Adrenal gland (tissue), 12 donors: ENCODE results near the gene LGALS3BP. TPM values are rescaled to one million over a fixed set of nuclear protein-coding genes. Genes with fewer than 3 reads are reported as not detected.

ENCODE experiments used
- DNase-seq, 7 donors: peaks; one replicate each; pipeline ENCODE4 v3.0.0-alpha.2; 2019 to 2020
- H3K27ac ChIP-seq, 5 donors: fragments of 200-600 bp; sonication (generic) in 4 of 5; 1 replicate in 3 of 5; 2 replicates in 2 of 5; pipeline versions ENCODE4 v1.5.1 to v1.8.0; 2016 to 2020; ENCODE audit warnings: mild to moderate bottlenecking in 1 of 5
- H3K27me3 ChIP-seq: fragments of 200-600 bp; 2 replicates; pipeline ENCODE4 v1.8.0; 2021
- H3K36me3 ChIP-seq, 2 donors: fragments of 200-600 bp; replicated peaks in 1 of 2; 1 replicate in 1 of 2; 2 replicates in 1 of 2; pipeline versions ENCODE4 v1.5.1 to v1.8.0; 2018 to 2022
- H3K4me1 ChIP-seq, 2 donors: fragments of 200-600 bp; replicated peaks in 1 of 2; 1 replicate in 1 of 2; 2 replicates in 1 of 2; pipeline versions ENCODE4 v1.5.1 to v1.8.0; 2018 to 2021
- H3K4me3 ChIP-seq, 4 donors: fragments of 200-600 bp; sonication (generic) in 3 of 4; one replicate each; pipeline ENCODE4 v1.5.1; 2016 to 2018
- H3K9me3 ChIP-seq, 3 donors: fragments of 200-600 bp; sonication (generic) in 1 of 3; replicated peaks in 1 of 3; 1 replicate in 2 of 3; 2 replicates in 1 of 3; pipeline versions ENCODE4 v1.5.1 to v1.8.0; 2016 to 2021
- CTCF ChIP-seq, 6 experiments: fragments of 450-650 bp in 4 of 6; fragments of 200-600 bp in 2 of 6; sonication (generic) in 1 of 6; IDR thresholded peaks; 1 replicate in 5 of 6; 2 replicates in 1 of 6; pipeline versions ENCODE4 v1.5.1 to v1.8.0; 2016 to 2021; ENCODE audit warnings: antibody characterized with exemption in 6 of 6, mild to moderate bottlenecking in 2 of 6, moderate library complexity in 1 of 6
- POLR2A ChIP-seq, 2 donors: fragments of 450-650 bp; IDR thresholded peaks; one replicate each; pipeline ENCODE4 v1.6.1; 2017; ENCODE audit warnings: antibody characterized with exemption in 2 of 2, mild to moderate bottlenecking in 2 of 2, moderate library complexity in 1 of 2
- WGBS, 4 donors: extraction: QIAGEN DNeasy Blood & Tissue Kit in 2 of 4; methylation state at CpG; one replicate each; pipeline versions ENCODE4 v1.1.5 to v1.1.7; 2013 to 2017; 5-methylcytosine and 5-hydroxymethylcytosine counted together
- intact Hi-C, 2 donors: fragments of 100-400 bp; cut with DNase I; formaldehyde crosslinking; loops; one replicate each; pipeline versions ENCODE4 v1.14.1 to v1.15.0; 2022 to 2023
- polyA plus RNA-seq, 3 donors: library from polyadenylated mRNA; stranded (reverse); fragments of 200-250 nt in 2 of 3; fragments of 350-450 nt in 1 of 3; fragmentation: Illumina TruSeq in 1 of 3; extraction: RNeasy Lipid Tissue Mini Kit (QIAGEN cat#74804) in 1 of 3; gene quantifications; one replicate each; pipeline ENCODE4 v1.2.3, GENCODE V29; 2013 to 2014
- total RNA-seq, 9 donors: library from RNA; depleted of rRNA in 4 of 9; stranded (reverse); fragments of >200 nt in 4 of 9; fragments of 120-200 nt in 1 of 9; fragmentation: NEBNext Ultra II Directional in 1 of 9; extraction: Animal tissue kit (Norgen Biotek cat#: 25700) in 1 of 9; gene quantifications; one replicate each; pipeline versions ENCODE4 v1.1.0 to v1.2.4, GENCODE V29; 2013 to 2023
- donor health status: healthy with polysubstance abuse.
- donor health status: Bipolar disorder and iron deficiency.
- donor health status: DM: yes; HTN: yes; CAD: no.
- donor health status: DM: no; HTN: no; CAD: no.
- donor health status: DM: no; HTN: no; CAD: no.
- donor health status: DM: yes; HTN: yes; CAD: no.

LGALS3BP gene
- total and polyA plus RNA-seq, 12 donors: 144 to 1,588 (median 726) TPM

GRCh38 chr17:78929908-78930775 is 49.6 kb downstream of the LGALS3BP start:
- Histone ChIP-seq H3K4me3 (no peak overlapping the region), H3K4me1 (peaks cover 15 to 25% of the 10 kb centered on the region in 2 donors), H3K9me3 (no peaks in the 10 kb centered on the region), H3K27me3 (no peaks in the 10 kb centered on the region), H3K36me3 (no peaks in the 10 kb centered on the region), H3K27ac (no peak overlapping the region)
- intact Hi-C loops: no loop called here
- TF ChIP-seq POLR2A (IDR thresholded peaks at IDR 0.05) (no peak), CTCF (IDR thresholded peaks at IDR 0.05) (peak in 1 of 6 experiments; percentile 15)
- DNase-seq: peak in 1 of 7 donors; percentile 52
- 63 to 85% (median 74%) methylated on average over 4 to 31 of the region's 31 CpGs for WGBS, 4 donors

- H3K4me1 ChIP-seq: peaks cover 23 to 37% of the 10 kb centered on the region in 2 donors
- intact Hi-C loops: no loop called here
- H3K27me3 ChIP-seq: no peaks in the 10 kb centered on the region
- peak in 1 of 6 experiments; percentile 9 for TF ChIP-seq CTCF (IDR thresholded peaks at IDR 0.05)
- TF ChIP-seq POLR2A (IDR thresholded peaks at IDR 0.05): peak; percentile 9 to 11
- H3K9me3 ChIP-seq: no peaks in the 10 kb centered on the region
- DNase-seq: peak; percentile 54 to 86 (median 74)
- 26 to 56% (median 41%) methylated on average over 20 to 33 of the region's 33 CpGs for WGBS, 4 donors
- peak overlapping the region in 2 of 4 donors; percentile 26 to 80 for H3K4me3 ChIP-seq
- H3K27ac ChIP-seq: peak overlapping the region in 4 of 5 donors; percentile 61 to 96 (median 82)
- H3K36me3 ChIP-seq: no peaks in the 10 kb centered on the region
These were observed 53.8 kb downstream of the LGALS3BP start for GRCh38 chr17:78925662-78926555.

GRCh38 chr17:78925234-78925633 is 54.5 kb downstream of the LGALS3BP start, which contains the start of gene TIMP2:
Gene TIMP2, minus strand, starts transcription at chr17:78925387. Its CDS starts 299 bp downstream, at chr17:78925088.
- Histone ChIP-seq H3K4me1 (peaks cover 23 to 44% of the 10 kb centered on the region in 2 donors), H3K27ac (peak within 1 kb of the TSS in 4 of 5 donors; percentile 61 to 96 (median 82)), H3K9me3 (no peaks in the 10 kb centered on the region), H3K27me3 (no peaks in the 10 kb centered on the region), H3K4me3 (peak within 1 kb of the TSS in 3 of 4 donors; percentile 48 to 80 (median 62)), H3K36me3 (no peaks in the 10 kb centered on the region)
- TF ChIP-seq POLR2A (IDR thresholded peaks at IDR 0.05): peak; percentile 68 to 69
- TF ChIP-seq CTCF (IDR thresholded peaks at IDR 0.05): peak in 3 of 6 experiments; percentile 15 to 45 (median 36)
- intact Hi-C loops: no loop called here
- WGBS, 4 donors: 0% methylated on average over 3 to 48 of the region's 52 CpGs; no CpG with 5 or more reads in 1 of the 4 donors
- DNase-seq: peak; percentile 83 to 92 (median 89)
